Measurements from ENCODE around the gene RAD9A.
"Not testable (repeated sequence)": the region's sequence is repeated elsewhere in the genome, so short reads cannot be mapped to it uniquely, and the experiment has no call there.

Gene RAD9A

DNA sequence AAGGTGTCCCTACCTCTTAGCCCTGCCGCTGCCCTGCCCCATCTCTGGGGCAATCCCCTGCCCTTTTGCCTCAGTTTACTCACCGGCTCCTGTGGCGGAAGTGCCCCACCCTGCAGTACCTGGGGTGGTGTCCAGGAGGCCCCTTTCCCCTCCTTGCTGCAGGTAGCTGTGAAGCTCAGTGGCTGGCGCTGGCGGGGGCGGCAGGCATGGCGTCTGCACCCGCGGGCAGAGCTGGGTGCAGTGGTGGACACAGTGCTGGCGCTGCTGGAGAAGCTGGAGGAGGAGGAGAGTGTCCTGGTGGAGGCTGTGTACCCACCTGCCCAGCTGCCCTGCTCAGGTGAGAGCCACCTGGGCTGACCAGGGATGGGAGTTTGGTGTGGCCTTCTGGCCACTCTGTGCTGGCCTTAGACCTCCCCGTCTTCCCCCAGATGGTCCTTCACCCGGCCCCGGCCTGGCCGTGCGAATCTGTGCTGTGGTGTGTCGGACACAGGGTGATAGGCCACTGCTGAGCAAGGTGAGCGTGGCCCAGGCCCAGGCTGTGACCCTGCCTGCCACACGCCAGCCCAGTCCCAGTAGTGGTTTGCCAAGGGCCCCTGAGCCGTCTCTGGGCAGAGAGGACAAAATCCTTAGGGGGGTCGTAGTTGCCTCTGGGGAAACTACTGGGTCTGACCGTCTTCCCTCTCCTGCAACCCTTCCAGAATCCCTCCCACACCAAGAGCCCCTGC, 27.7 kb downstream of the RAD9A start:
- no peak overlapping the region for H3K27ac ChIP-seq
- no peaks in the 10 kb centered on the region for H3K9me3 ChIP-seq (ENCODE audit: low read depth, low read length)
- no peak for DNase-seq (ENCODE audit: low read depth, low spot score)
- TF ChIP-seq POLR2AphosphoS5 (IDR thresholded peaks at IDR 0.05; ENCODE audit: borderline replicate concordance, low read depth, low read length) (no peak), EZH2 (IDR thresholded peaks at IDR 0.05) (no peak), FOXP2 (optimal IDR thresholded peaks at IDR 0.05; ENCODE audit: control extremely low read depth, extremely low read length, insufficient read depth) (no peak)
- H3K9ac ChIP-seq (ENCODE audit: insufficient read length): no peak overlapping the region
- H3K36me3 ChIP-seq (ENCODE audit: insufficient read depth, low read length): no peaks in the 10 kb centered on the region
- H3K4me3 ChIP-seq: no peak overlapping the region

DNA sequence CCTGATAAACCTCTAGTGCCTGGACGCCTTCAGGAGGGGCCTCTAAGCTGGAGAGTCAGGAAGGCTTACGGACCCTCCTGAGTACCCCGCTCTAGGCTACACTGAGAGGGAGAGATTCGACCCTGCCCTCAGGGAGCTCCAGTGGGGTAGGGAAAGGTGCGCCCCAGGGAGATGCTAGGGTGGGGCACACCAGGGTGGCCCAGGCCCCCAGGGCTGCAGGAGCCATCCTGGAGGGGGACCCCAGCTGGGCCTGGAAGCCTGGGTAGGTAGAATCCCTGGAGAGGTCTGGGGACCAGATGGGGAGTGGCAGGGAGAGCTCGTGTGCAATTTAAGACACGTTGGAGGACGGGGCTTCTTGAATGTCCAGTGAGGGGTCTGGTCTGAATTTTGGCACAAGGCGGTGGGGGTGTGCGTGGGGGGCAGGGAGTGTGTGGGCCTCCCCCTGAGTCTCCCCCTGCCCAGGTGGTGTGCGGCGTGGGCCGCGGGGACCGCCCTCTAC, 28.4 kb downstream of the RAD9A start:
- no peak for TF ChIP-seq POLR2AphosphoS5 (IDR thresholded peaks at IDR 0.05; ENCODE audit: borderline replicate concordance, low read depth, low read length)
- TF ChIP-seq FOXP2 (optimal IDR thresholded peaks at IDR 0.05; ENCODE audit: control extremely low read depth, extremely low read length, insufficient read depth): no peak
- TF ChIP-seq EZH2 (IDR thresholded peaks at IDR 0.05): no peak
- no peak overlapping the region for H3K27ac ChIP-seq
- H3K4me3 ChIP-seq: no peak overlapping the region
- H3K9ac ChIP-seq (ENCODE audit: insufficient read length): no peak overlapping the region
- H3K36me3 ChIP-seq (ENCODE audit: insufficient read depth, low read length): no peaks in the 10 kb centered on the region
- no peak for DNase-seq (ENCODE audit: low read depth, low spot score)
- H3K9me3 ChIP-seq (ENCODE audit: low read depth, low read length): no peaks in the 10 kb centered on the region

DNA sequence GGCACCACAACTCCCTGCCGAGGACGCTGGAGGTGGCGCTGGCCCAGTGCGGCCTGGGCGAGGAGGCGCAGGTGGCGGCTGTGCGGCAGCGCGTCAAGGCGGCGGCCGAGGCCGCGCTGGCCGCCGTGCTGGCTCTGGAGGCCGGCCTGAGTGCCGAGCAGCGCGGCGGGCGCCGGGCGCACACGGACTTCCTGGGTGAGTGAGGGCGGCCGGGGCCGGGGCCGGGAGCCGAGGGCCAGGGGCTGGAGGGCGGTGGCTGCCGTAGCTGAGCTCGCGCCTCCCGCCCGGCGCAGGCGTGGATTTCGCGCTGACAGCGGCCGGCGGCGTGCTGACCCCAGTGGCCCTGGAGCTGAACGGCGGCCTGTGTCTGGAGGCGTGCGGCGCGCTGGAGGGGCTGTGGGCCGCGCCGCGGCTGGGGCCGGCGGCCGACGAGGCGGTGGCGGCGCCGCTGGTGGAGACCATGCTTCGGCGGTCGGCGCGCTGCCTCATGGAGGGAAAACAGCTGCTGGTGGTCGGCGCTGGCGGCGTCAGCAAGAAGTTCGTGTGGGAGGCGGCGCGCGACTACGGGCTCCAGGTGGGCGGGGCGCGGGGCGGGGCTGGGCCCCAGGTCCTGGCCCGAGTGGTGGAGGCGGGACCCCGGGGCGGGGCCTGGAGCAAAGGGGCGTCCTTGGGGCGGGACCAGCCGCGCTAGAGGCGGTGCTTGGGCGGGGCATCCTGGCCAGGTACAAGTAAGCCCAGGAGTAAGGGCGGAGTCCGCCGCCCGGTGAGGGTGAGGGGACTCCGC, 29.1 kb downstream of the RAD9A start:
- peak overlapping the region; percentile 67 for H3K4me3 ChIP-seq
- TF ChIP-seq FOXP2 (optimal IDR thresholded peaks at IDR 0.05; ENCODE audit: control extremely low read depth, extremely low read length, insufficient read depth) (peak; percentile 81), EZH2 (IDR thresholded peaks at IDR 0.05) (no peak), POLR2AphosphoS5 (IDR thresholded peaks at IDR 0.05; ENCODE audit: borderline replicate concordance, low read depth, low read length) (peak; percentile 65; the same call in 1 of the 2 replicates)
- peak; percentile 37 for DNase-seq (ENCODE audit: low read depth, low spot score)
- no peaks in the 10 kb centered on the region for H3K9me3 ChIP-seq (ENCODE audit: low read depth, low read length)
- peak overlapping the region; percentile 66 for H3K9ac ChIP-seq (ENCODE audit: insufficient read length)
- no peaks in the 10 kb centered on the region for H3K36me3 ChIP-seq (ENCODE audit: insufficient read depth, low read length)
- peak overlapping the region; percentile 71; the same call in 1 of the 2 replicates for H3K27ac ChIP-seq

DNA sequence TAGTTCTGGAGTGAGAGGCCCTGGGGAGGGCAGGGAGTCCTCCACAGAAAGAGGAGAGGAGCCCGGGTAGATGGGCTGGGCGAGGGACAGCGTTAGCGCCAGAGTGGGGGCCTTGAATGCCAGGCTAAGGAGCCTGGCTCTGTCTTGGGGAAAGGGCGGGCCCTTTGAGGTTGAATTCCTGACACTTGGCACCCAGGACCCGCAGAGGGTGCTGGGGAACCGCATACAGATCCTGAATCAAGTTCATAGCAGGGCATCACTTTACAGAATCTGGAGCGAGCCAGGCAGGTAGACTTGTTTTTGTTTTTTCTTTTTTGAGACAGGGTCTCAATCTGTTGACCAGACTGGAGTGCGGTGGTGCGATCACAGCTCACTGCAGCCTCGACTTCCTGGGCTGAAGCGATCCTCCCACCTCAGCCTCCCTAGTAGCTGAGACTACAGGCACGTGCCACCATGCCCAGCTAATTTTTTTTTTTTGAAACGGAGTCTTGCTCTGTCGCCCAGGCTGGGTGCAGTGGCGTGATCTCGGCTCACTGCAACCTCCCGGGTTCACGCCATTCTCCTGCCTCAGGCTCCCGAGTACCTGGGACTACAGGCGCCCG, 29.7 kb downstream of the RAD9A start:
- DNase-seq (ENCODE audit: low read depth, low spot score): no peak
- TF ChIP-seq POLR2AphosphoS5 (IDR thresholded peaks at IDR 0.05; ENCODE audit: borderline replicate concordance, low read depth, low read length) (no peak; the same call in 1 of the 2 replicates), FOXP2 (optimal IDR thresholded peaks at IDR 0.05; ENCODE audit: control extremely low read depth, extremely low read length, insufficient read depth) (no peak), EZH2 (IDR thresholded peaks at IDR 0.05) (no peak)
- Histone ChIP-seq H3K9ac (ENCODE audit: insufficient read length) (no peak overlapping the region), H3K27ac (no peak overlapping the region), H3K9me3 (ENCODE audit: low read depth, low read length) (no peaks in the 10 kb centered on the region), H3K4me3 (peak overlapping the region; percentile 42), H3K36me3 (ENCODE audit: insufficient read depth, low read length) (no peaks in the 10 kb centered on the region)

DNA sequence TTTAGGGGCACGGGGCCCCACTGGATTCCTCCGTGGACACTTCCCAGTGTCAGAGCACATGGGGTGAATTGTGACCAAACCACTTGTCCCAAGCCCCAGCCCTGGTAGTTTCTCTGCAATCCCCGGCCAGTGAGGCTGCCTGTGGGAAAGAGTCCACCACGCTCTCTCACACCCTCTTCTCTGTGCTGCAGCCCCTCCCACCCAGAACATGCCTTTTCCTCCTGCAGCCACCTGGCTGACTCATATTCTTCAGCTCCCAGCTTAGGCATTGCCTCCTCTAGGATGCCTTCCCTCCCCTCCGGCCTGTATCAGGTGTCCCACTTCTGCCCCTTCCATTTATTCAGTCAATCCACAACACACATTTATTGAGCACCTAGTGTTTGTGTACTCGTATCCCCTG, 31.1 kb downstream of the RAD9A start:
- H3K27ac ChIP-seq: no peak overlapping the region
- TF ChIP-seq EZH2 (IDR thresholded peaks at IDR 0.05) (no peak), POLR2AphosphoS5 (IDR thresholded peaks at IDR 0.05; ENCODE audit: borderline replicate concordance, low read depth, low read length) (no peak), FOXP2 (optimal IDR thresholded peaks at IDR 0.05; ENCODE audit: control extremely low read depth, extremely low read length, insufficient read depth) (no peak)
- H3K4me3 ChIP-seq: no peak overlapping the region
- no peak overlapping the region for H3K9ac ChIP-seq (ENCODE audit: insufficient read length)
- no peaks in the 10 kb centered on the region for H3K36me3 ChIP-seq (ENCODE audit: insufficient read depth, low read length)
- no peaks in the 10 kb centered on the region for H3K9me3 ChIP-seq (ENCODE audit: low read depth, low read length)
- DNase-seq (ENCODE audit: low read depth, low spot score): no peak

DNA sequence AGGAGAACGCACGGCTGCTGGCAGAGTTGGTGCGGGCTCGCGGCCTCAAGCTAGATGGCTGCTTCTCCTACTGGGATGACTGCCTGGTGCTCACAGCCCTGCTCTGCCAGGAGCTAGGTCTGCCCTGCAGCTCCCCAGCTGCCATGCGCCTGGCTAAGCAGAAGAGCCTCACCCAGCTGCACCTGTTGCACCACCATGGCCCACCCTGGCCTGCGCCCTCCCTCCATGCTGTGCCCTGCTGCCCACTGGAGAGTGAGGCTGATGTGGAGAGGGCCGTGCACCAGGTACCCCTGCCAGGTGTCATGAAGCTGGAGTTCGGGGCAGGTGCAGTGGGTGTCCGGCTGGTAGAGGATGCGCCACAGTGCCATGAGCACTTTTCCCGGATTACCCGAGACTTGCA, 31.7 kb downstream of the RAD9A start:
- no peak for TF ChIP-seq FOXP2 (optimal IDR thresholded peaks at IDR 0.05; ENCODE audit: control extremely low read depth, extremely low read length, insufficient read depth)
- no peak for TF ChIP-seq EZH2 (IDR thresholded peaks at IDR 0.05)
- no peak for TF ChIP-seq POLR2AphosphoS5 (IDR thresholded peaks at IDR 0.05; ENCODE audit: borderline replicate concordance, low read depth, low read length)
- no peak for DNase-seq (ENCODE audit: low read depth, low spot score)
- H3K27ac ChIP-seq: no peak overlapping the region
- no peak overlapping the region for H3K4me3 ChIP-seq
- H3K9me3 ChIP-seq (ENCODE audit: low read depth, low read length): no peaks in the 10 kb centered on the region
- H3K9ac ChIP-seq (ENCODE audit: insufficient read length): no peak overlapping the region
- no peaks in the 10 kb centered on the region for H3K36me3 ChIP-seq (ENCODE audit: insufficient read depth, low read length)

DNA sequence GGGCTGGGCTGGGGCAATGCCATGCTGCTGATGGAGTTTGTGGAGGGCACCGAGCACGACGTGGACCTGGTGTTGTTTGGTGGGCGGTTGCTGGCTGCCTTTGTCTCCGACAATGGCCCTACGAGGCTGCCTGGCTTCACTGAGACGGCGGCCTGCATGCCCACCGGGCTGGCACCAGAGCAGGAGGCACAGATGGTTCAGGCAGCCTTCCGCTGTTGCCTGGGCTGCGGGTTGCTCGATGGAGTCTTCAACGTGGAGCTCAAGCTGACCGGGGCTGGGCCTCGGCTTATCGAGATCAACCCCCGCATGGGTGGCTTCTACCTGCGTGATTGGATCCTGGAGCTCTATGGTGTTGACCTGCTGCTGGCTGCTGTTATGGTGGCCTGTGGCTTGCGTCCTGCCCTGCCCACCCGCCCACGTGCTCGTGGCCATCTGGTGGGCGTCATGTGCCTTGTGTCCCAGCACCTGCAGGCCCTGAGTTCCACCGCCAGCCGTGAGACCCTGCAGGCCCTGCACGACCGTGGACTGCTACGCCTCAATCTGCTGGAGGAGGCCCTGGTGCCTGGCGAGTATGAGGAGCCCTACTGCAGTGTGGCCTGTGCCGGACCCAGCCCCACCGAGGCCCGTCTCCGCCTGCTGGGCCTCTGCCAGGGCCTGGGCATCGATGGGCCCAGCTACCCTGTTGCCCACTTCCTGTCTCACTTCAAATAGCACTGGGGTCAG, 32.3 kb downstream of the RAD9A start:
- no peak for DNase-seq (ENCODE audit: low read depth, low spot score)
- H3K9me3 ChIP-seq (ENCODE audit: low read depth, low read length): no peaks in the 10 kb centered on the region
- TF ChIP-seq FOXP2 (optimal IDR thresholded peaks at IDR 0.05; ENCODE audit: control extremely low read depth, extremely low read length, insufficient read depth) (no peak), EZH2 (IDR thresholded peaks at IDR 0.05) (no peak), POLR2AphosphoS5 (IDR thresholded peaks at IDR 0.05; ENCODE audit: borderline replicate concordance, low read depth, low read length) (no peak)
- no peaks in the 10 kb centered on the region for H3K36me3 ChIP-seq (ENCODE audit: insufficient read depth, low read length)
- no peak overlapping the region for H3K4me3 ChIP-seq
- no peak overlapping the region for H3K9ac ChIP-seq (ENCODE audit: insufficient read length)
- H3K27ac ChIP-seq: no peak overlapping the region

DNA sequence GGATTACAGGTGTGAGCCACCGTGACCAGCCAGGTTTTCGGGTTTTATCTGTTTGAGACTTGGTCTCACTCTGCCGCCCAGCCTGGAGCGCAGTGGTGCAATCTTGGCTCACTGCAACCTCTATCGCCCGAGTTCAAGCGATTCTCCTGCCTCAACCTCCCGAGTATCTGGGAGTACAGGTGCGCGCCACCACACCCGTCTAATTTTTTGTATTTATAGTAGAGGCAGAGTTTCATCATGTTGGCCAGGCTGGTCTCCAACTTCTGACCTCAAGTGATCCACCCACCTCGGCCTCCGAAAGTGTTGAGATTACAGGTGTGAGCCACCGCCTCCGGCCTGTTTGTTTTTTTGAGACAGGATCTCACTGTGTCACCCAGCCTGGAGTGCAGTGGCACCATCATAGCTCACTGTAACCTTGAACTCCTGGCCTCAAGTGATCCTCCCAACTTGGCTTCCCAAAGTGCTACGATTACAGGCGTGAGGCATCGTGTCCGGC, 35.6 kb downstream of the RAD9A start:
- H3K36me3 ChIP-seq (ENCODE audit: insufficient read depth, low read length); H3K27ac ChIP-seq; DNase-seq (ENCODE audit: low read depth, low spot score); H3K9ac ChIP-seq (ENCODE audit: insufficient read length); H3K4me3 ChIP-seq; H3K9me3 ChIP-seq (ENCODE audit: low read depth, low read length): not testable (repeated sequence)
